HCT116 (cell line): ENCODE results near the gene CYB5RL. TPM values are rescaled to one million over a fixed set of nuclear protein-coding genes. Genes with fewer than 3 reads are reported as not detected.

Experiments used
- ATAC-seq: fragments of 200-7000 bp; cut with Tn5 transposase; 2 replicates; pipeline ENCODE4 v1.9.1; 2020; ENCODE audit warnings: mild to moderate bottlenecking, moderate library complexity
- BruUV-seq: library from RNA; stranded (reverse); fragments of 400-500 nt; replicated peaks from 2 replicates; lab custom pipeline; 2021; lab: Mats Ljungman, UMichigan
- CTCF ChIA-PET: fragments of 300-600 bp; sonication (Branson Sonifier 250); formaldehyde crosslinking; loops from one replicate; lab custom pipeline; 2021; ENCODE audit warnings: antibody characterized with exemption; lab: Charles Lee
- POLR2A ChIA-PET: fragments of 300-600, 350-600 bp; sonication (Branson Sonifier 250); formaldehyde crosslinking; loops from one replicate; lab custom pipeline; 2021; ENCODE audit warnings: antibody characterized with exemption; lab: Charles Lee
- RAD21 ChIA-PET, 2 experiments: fragments of 300-600 bp; sonication (Branson Sonifier 250); formaldehyde crosslinking; loops; one replicate each; lab custom pipeline; 2023; ENCODE audit warnings: low total read pairs in 2 of 2; ENCODE audit not compliant: uncharacterized antibody in 2 of 2, unreplicated experiment in 2 of 2, low non-redundant PET in 1 of 2; lab: Charles Lee
- DNase-seq: peaks from one replicate; pipeline ENCODE4 v3.0.0-alpha.2; 2010; ENCODE audit warnings: low read depth, low spot score
- H2AFZ ChIP-seq: fragments of 200-600 bp; shearing (Covaris generic), sonication (generic); 2 replicates; pipeline ENCODE4 v1.6.1; 2017; ENCODE audit warnings: low read depth, mixed run types, mixed read lengths, antibody characterized with exemption, low read length; ENCODE audit not compliant: poor library complexity, severe bottlenecking
- H3K27ac ChIP-seq: 2 replicates; pipeline ENCODE4 v1.5.1; 2012; ENCODE audit warnings: low read depth, low read length
- H3K27me3 ChIP-seq: fragments of 200-600 bp; sonication (generic); 2 replicates; pipeline ENCODE4 v1.6.1; 2016; ENCODE audit warnings: mixed run types, low read length, mixed read lengths; ENCODE audit not compliant: insufficient read depth
- H3K36me3 ChIP-seq, 2 experiments: fragments of 200-500 bp in 1 of 2; fragments of 200-600 bp in 1 of 2; sonication (Bioruptor generic) in 1 of 2; sonication (generic) in 1 of 2; 2 replicates each; pipeline versions ENCODE4 v1.5.1 to v1.6.1; 2014 to 2016; ENCODE audit warnings: low read length in 2 of 2, inconsistent platforms in 1 of 2, mixed read lengths in 1 of 2, mixed run types in 1 of 2; ENCODE audit not compliant: insufficient read depth in 2 of 2, control insufficient read depth in 1 of 2
- H3K4me1 ChIP-seq, 2 experiments: fragments of 200-600 bp in 1 of 2; sonication (generic) in 1 of 2; 2 replicates each; pipeline versions ENCODE4 v1.5.1 to v1.6.1; 2012 to 2017; ENCODE audit warnings: low read length in 2 of 2, inconsistent platforms in 1 of 2, mild to moderate bottlenecking in 1 of 2, mixed read lengths in 1 of 2, mixed run types in 1 of 2, moderate library complexity in 1 of 2; ENCODE audit not compliant: insufficient read depth in 2 of 2, control insufficient read depth in 1 of 2
- H3K4me2 ChIP-seq: fragments of 200-600 bp; sonication (generic); 2 replicates; pipeline ENCODE4 v1.6.1; 2017; ENCODE audit warnings: mixed run types, low read length, mixed read lengths
- H3K4me3 ChIP-seq, 2 experiments: fragments of 200-600 bp in 1 of 2; sonication (generic) in 1 of 2; replicated peaks in 1 of 2; 2 replicates each; pipeline ENCODE4 v1.5.1; 2011 to 2016; ENCODE audit warnings: low read length in 2 of 2, control low read depth in 1 of 2, low read depth in 1 of 2, mild to moderate bottlenecking in 1 of 2, mixed read lengths in 1 of 2, mixed run types in 1 of 2
- H3K79me2 ChIP-seq: fragments of 200-600 bp; sonication (generic); 2 replicates; pipeline ENCODE4 v1.6.1; 2017; ENCODE audit warnings: mild to moderate bottlenecking, mixed run types, low read length, moderate library complexity, mixed read lengths; ENCODE audit not compliant: insufficient read depth
- H3K9ac ChIP-seq: fragments of 200-600 bp; sonication (generic); 2 replicates; pipeline ENCODE4 v1.6.1; 2016; ENCODE audit warnings: low read length, mixed read lengths
- H3K9me2 ChIP-seq: fragments of 200-600 bp; sonication (generic), shearing (Covaris generic); 2 replicates; pipeline ENCODE4 v1.6.1; 2017; ENCODE audit warnings: mixed run types, mild to moderate bottlenecking, moderate library complexity; ENCODE audit not compliant: insufficient read depth
- H3K9me3 ChIP-seq, 2 experiments: fragments of 200-500 bp in 1 of 2; fragments of 200-600 bp in 1 of 2; sonication (Bioruptor generic) in 1 of 2; sonication (generic) in 1 of 2; 2 replicates each; pipeline ENCODE4 v1.6.1; 2014 to 2017; ENCODE audit warnings: low read length in 2 of 2, mixed read lengths in 2 of 2, inconsistent platforms in 1 of 2, low read depth in 1 of 2, mild to moderate bottlenecking in 1 of 2, mixed run types in 1 of 2, moderate library complexity in 1 of 2; ENCODE audit not compliant: control insufficient read depth in 1 of 2, insufficient read depth in 1 of 2
- H4K20me1 ChIP-seq: fragments of 200-600 bp; sonication (generic), shearing (Covaris generic); 2 replicates; pipeline ENCODE4 v1.6.1; 2017; ENCODE audit warnings: mixed run types, mild to moderate bottlenecking, moderate library complexity; ENCODE audit not compliant: insufficient read depth
- CEBPB ChIP-seq: IDR thresholded peaks from 2 replicates; pipeline ENCODE4 v1.6.1; 2012; ENCODE audit warnings: low read depth
- EGR1 ChIP-seq: IDR thresholded peaks from 2 replicates; pipeline ENCODE4 v1.6.1; 2012; ENCODE audit warnings: low read depth
- ELF1 ChIP-seq: IDR thresholded peaks from 2 replicates; pipeline ENCODE4 v1.6.1; 2012; ENCODE audit warnings: low read depth, borderline replicate concordance
- EZH2 ChIP-seq: fragments of 200-600 bp; sonication (generic); IDR thresholded peaks from 2 replicates; pipeline ENCODE4 v1.6.1; 2017; ENCODE audit warnings: antibody characterized with exemption, mixed run types
- EZH2phosphoT487 ChIP-seq: fragments of 200-600 bp; IDR thresholded peaks from 2 replicates; pipeline ENCODE4 v1.6.1; 2018; ENCODE audit warnings: antibody characterized with exemption, borderline replicate concordance
- FOSL1 ChIP-seq: IDR thresholded peaks from 2 replicates; pipeline ENCODE4 v1.6.1; 2012; ENCODE audit warnings: low read depth
- JUND ChIP-seq: IDR thresholded peaks from 2 replicates; pipeline ENCODE4 v1.6.1; 2012
- POLR2A ChIP-seq: IDR thresholded peaks from 2 replicates; pipeline ENCODE4 v1.7.0; 2011; ENCODE audit warnings: borderline replicate concordance; ENCODE audit not compliant: insufficient read depth, insufficient read length; ENCODE audit errors: extremely low read depth
- RAD21 ChIP-seq: IDR thresholded peaks from 2 replicates; pipeline ENCODE4 v1.6.1; 2012; ENCODE audit warnings: low read depth, mild to moderate bottlenecking
- SP1 ChIP-seq: IDR thresholded peaks from 2 replicates; pipeline ENCODE4 v1.6.1; 2012; ENCODE audit warnings: low read depth
- SRF ChIP-seq: IDR thresholded peaks from 2 replicates; pipeline ENCODE4 v1.6.1; 2012; ENCODE audit warnings: low read depth
- TCF7L2 ChIP-seq: IDR thresholded peaks from 2 replicates; pipeline ENCODE4 v1.7.0; 2011; ENCODE audit warnings: borderline replicate concordance, inconsistent platforms; ENCODE audit not compliant: insufficient read depth, insufficient read length; ENCODE audit errors: extremely low read depth
- ZFX ChIP-seq: fragments of 450-650 bp; IDR thresholded peaks from 2 replicates; pipeline ENCODE4 v1.6.1; 2017
- ZNF274 ChIP-seq: fragments of 200-500 bp; sonication (Bioruptor generic); IDR thresholded peaks from 2 replicates; pipeline ENCODE4 v1.6.1; 2014; ENCODE audit warnings: mild to moderate bottlenecking, low read depth, low read length, inconsistent platforms
- intact Hi-C: fragments of 100-400 bp; cut with micrococcal nuclease; formaldehyde crosslinking; loops from 2 replicates; pipeline ENCODE4 v1.10.0; 2022
- total RNA-seq: library from RNA; stranded (reverse); gene quantifications from one replicate; pipeline ENCODE4 v1.2.1, GENCODE V29; 2021; ENCODE audit not compliant: unreplicated experiment
- TF ChIP-seq, protein P1 (sequence below): IDR thresholded peaks from 2 replicates; pipeline ENCODE4 v1.6.1; 2012
- TF ChIP-seq, protein P2 (sequence below): IDR thresholded peaks from 2 replicates; pipeline ENCODE4 v1.6.1; 2012; ENCODE audit warnings: low read depth

CYB5RL gene
- total RNA-seq, 1 experiment from 2014 or later, result 11.7 TPM

DNA sequence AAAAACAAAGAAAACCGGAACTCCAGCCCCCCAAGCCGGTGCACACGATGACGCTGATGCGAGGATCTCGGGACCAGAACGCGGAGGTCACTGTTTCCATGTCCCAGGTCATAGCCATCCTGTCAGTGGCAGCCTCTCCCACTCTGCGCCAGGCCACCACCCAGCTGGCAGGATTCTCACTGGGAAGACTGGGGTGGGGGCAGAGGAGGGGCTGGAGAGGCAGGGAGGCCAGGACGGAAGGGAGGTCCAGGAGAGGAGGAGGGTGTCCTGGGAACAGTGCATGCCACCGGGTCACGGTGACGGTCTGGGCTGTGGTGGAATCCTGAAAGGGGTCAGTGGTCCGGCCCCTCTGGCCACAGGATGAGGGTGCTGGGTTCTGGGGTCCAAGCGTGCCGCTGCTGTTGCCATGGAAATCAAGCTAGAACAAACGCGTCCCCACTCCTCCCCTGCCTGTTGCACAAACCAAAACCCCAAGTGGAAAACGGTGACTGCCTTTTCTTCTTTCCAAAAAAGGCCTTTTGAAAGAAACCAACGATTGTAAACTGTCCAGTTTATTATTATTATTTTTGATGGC lies 26.2 kb upstream of the CYB5RL start:
- no peak for DNase-seq
- Histone ChIP-seq H3K9ac (no peak overlapping the region), H3K36me3 (no peaks in the 10 kb centered on the region), H3K4me3 (no peak overlapping the region), H4K20me1 (no peaks in the 10 kb centered on the region), H3K27ac (no peak overlapping the region), H2AFZ (no peak overlapping the region), H3K79me2 (no peaks in the 10 kb centered on the region), H3K9me2 (no peaks in the 10 kb centered on the region), H3K9me3 (no peaks in the 10 kb centered on the region), H3K4me2 (no peak overlapping the region), H3K27me3 (no peaks in the 10 kb centered on the region), H3K4me1 (peaks cover 23 to 37% of the 10 kb centered on the region in 2 experiments)
- ChIA-PET CTCF (no interaction called here), POLR2A (no interaction called here), RAD21 (no interaction called here)
- ATAC-seq, result no peak
- TF ChIP-seq SP1 (no peak), SRF (no peak), JUND (no peak), TCF7L2 (no peak), RAD21 (no peak), EZH2phosphoT487 (no peak), EGR1 (no peak), ZNF274 (no peak), CEBPB (no peak), ZFX (no peak), ELF1 (no peak), EZH2 (no peak), POLR2A (no peak), FOSL1 (no peak)
- TF ChIP-seq, protein P1, sequence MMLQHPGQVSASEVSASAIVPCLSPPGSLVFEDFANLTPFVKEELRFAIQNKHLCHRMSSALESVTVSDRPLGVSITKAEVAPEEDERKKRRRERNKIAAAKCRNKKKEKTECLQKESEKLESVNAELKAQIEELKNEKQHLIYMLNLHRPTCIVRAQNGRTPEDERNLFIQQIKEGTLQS, result no peak
- TF ChIP-seq, protein P2, sequence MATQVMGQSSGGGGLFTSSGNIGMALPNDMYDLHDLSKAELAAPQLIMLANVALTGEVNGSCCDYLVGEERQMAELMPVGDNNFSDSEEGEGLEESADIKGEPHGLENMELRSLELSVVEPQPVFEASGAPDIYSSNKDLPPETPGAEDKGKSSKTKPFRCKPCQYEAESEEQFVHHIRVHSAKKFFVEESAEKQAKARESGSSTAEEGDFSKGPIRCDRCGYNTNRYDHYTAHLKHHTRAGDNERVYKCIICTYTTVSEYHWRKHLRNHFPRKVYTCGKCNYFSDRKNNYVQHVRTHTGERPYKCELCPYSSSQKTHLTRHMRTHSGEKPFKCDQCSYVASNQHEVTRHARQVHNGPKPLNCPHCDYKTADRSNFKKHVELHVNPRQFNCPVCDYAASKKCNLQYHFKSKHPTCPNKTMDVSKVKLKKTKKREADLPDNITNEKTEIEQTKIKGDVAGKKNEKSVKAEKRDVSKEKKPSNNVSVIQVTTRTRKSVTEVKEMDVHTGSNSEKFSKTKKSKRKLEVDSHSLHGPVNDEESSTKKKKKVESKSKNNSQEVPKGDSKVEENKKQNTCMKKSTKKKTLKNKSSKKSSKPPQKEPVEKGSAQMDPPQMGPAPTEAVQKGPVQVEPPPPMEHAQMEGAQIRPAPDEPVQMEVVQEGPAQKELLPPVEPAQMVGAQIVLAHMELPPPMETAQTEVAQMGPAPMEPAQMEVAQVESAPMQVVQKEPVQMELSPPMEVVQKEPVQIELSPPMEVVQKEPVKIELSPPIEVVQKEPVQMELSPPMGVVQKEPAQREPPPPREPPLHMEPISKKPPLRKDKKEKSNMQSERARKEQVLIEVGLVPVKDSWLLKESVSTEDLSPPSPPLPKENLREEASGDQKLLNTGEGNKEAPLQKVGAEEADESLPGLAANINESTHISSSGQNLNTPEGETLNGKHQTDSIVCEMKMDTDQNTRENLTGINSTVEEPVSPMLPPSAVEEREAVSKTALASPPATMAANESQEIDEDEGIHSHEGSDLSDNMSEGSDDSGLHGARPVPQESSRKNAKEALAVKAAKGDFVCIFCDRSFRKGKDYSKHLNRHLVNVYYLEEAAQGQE, result no peak
- intact Hi-C loops, result no loop called here
- BruUV-seq, result no TSS peak
